ENCODE measurements around the gene WSCD1.

GRCh38 chr17:6079155-6079888, 9.1 kb downstream of the WSCD1 start:
- no peak for TF ChIP-seq EZH2phosphoT487 (IDR thresholded peaks at IDR 0.05; ENCODE audit: borderline replicate concordance, low read depth, low read length)
- no peak for TF ChIP-seq CTCF (conservative IDR thresholded peaks at IDR 0.05; ENCODE audit: low read length)

Measured in OCI-LY7 (cell line).